ENCODE measurements around the gene MINAR2.

MINAR2 gene

DNA sequence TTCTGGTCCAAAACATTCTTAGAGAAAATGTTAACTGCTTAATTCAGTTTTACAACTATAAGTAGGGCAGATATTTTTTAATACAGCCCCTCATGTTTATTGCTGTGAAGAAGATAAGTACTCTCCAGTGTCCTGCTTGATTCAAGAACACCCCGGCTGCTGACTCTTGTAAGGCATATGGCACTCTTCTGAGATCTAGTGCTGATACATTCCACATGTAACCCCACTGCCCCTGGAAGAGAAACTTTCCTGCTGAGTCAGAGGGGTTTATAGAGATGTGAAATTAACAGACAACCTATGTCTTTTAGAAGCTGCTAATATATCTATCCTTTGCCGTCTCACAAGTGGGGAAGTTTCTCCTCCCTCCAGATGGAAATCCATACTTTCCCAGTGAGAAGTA is 1.0 kb upstream of the MINAR2 start:
- Histone ChIP-seq H3K27me3 (ENCODE audit: insufficient read depth, low read depth, severe bottlenecking) (no peaks in the 10 kb centered on the region), H3K27ac (no peak overlapping the region), H3K9me3 (ENCODE audit: severe bottlenecking) (no peaks in the 10 kb centered on the region), H3K36me3 (no peaks in the 10 kb centered on the region), H3K4me3 (ENCODE audit: low read depth, low read length) (no peak overlapping the region)
- DNase-seq: no peak
- TF ChIP-seq, protein P1, sequence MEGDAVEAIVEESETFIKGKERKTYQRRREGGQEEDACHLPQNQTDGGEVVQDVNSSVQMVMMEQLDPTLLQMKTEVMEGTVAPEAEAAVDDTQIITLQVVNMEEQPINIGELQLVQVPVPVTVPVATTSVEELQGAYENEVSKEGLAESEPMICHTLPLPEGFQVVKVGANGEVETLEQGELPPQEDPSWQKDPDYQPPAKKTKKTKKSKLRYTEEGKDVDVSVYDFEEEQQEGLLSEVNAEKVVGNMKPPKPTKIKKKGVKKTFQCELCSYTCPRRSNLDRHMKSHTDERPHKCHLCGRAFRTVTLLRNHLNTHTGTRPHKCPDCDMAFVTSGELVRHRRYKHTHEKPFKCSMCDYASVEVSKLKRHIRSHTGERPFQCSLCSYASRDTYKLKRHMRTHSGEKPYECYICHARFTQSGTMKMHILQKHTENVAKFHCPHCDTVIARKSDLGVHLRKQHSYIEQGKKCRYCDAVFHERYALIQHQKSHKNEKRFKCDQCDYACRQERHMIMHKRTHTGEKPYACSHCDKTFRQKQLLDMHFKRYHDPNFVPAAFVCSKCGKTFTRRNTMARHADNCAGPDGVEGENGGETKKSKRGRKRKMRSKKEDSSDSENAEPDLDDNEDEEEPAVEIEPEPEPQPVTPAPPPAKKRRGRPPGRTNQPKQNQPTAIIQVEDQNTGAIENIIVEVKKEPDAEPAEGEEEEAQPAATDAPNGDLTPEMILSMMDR (IDR thresholded peaks at IDR 0.05; ENCODE audit: low read depth, low read length): no peak

DNA sequence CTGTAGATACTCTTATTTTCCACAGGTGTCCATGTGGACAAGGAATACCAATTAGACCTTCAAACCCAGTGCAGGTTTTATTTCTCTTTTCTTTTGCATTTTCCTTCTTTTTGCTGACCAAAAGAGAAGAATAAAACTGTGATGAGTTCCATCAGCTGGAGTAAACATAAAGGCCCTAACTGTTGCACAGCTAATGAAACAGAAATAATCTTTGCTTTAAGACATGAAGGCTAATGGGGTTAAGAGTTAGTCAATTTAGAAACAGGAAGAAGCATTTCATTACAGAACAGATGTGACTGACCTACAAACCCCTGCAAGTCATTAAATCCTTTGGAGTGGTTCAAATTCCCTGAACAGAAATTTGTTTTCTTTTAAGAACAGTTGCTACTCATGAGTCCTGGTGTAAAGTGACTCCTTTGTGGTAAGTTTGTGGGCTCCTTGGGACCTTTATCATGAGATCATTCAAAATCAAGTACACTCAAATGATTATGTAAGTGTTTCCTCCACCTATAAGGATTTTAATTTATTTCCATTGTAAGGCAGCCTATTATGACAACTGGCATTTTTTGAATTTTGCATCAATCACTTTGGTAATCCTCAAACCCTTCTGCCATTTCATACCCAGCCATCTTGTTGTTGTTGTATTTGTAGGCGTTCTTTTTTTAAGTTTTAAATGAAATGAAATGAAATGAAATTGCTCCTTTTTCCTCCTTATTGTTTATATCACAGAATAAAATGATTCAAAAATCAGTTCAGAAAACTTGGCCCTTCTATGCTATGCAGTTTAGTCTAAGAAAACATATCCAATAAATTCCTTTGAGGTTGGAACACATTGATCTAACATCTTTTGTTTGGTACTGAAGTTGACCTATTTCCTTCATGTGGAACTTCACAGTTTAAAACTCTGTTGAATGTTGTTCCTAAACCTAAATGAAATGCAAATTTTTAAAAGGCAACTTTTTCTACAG is 1.3 kb downstream of the MINAR2 start:
- Histone ChIP-seq H3K36me3 (no peaks in the 10 kb centered on the region), H3K27ac (no peak overlapping the region), H3K27me3 (ENCODE audit: insufficient read depth, low read depth, severe bottlenecking) (no peaks in the 10 kb centered on the region), H3K4me3 (ENCODE audit: low read depth, low read length) (no peak overlapping the region), H3K9me3 (ENCODE audit: severe bottlenecking) (no peaks in the 10 kb centered on the region)
- TF ChIP-seq, protein P1 (IDR thresholded peaks at IDR 0.05; ENCODE audit: low read depth, low read length): no peak
- no peak for DNase-seq

DNA sequence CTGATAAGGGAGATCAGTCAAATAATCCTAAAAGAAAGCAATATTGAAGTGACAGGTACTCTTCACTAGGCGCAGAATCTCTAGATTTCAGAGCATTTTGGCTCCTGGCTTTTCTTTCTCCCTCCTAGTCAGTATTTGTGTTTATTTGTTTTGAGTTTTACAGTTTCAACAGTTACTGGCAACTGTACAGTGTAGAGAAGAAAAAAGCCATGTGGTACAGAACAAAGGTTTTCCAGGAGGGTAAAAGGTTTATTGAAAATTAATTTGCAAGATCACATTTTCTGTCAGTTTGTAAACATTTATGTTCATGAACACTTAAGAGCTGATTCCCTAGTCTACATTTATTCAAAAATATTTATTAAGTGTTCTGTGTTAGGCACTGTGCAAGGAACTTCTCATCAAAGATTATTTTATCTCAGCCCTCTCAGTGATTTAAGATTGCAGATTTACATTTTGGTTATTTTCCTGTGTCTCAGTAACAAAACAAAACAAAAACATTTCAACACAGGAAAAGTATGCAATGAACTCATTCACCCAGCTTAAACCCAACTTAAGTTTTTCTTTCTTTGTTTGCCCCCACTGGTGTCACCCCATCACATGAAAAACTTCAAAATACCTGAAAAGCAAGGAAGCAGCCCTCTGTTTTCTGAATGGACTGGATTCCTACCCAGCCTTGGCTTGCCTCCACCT is 12.9 kb downstream of the MINAR2 start:
- H3K9me3 ChIP-seq (ENCODE audit: severe bottlenecking): no peaks in the 10 kb centered on the region

DNA sequence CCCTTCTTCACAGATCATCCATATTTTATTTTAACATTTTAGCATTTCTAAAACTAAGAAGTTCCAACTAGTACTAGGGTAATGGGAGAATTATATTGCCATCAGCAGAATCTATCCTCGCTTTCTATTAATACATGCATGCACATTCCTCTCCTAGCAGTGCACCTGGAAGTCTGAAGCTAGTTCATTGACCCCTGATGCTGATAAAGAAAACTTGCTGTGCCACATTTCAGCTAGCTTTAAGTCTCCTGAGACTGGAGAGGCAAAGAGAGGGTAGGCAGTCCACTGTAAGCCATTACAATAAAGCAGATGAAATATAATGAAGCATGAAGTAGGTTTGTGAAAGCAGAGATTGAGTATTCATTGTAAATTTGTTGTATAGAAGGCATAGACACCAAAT is 15.8 kb downstream of the MINAR2 start:
- Histone ChIP-seq H3K4me3 (ENCODE audit: low read depth, low read length) (no peak overlapping the region), H3K9me3 (ENCODE audit: severe bottlenecking) (no peaks in the 10 kb centered on the region), H3K36me3 (no peaks in the 10 kb centered on the region), H3K27me3 (ENCODE audit: insufficient read depth, low read depth, severe bottlenecking) (no peaks in the 10 kb centered on the region), H3K27ac (no peak overlapping the region)
- TF ChIP-seq, protein P1 (IDR thresholded peaks at IDR 0.05; ENCODE audit: low read depth, low read length): no peak
- DNase-seq: no peak

More for the DNA sequence above, 12.9 kb downstream of the MINAR2 start:
- no peaks in the 10 kb centered on the region for H3K27me3 ChIP-seq (ENCODE audit: insufficient read depth, low read depth, severe bottlenecking)
- DNase-seq: no peak
- no peak overlapping the region for H3K27ac ChIP-seq
- no peak overlapping the region for H3K4me3 ChIP-seq (ENCODE audit: low read depth, low read length)
- no peaks in the 10 kb centered on the region for H3K36me3 ChIP-seq
- TF ChIP-seq, protein P1 (IDR thresholded peaks at IDR 0.05; ENCODE audit: low read depth, low read length): no peak

DNA sequence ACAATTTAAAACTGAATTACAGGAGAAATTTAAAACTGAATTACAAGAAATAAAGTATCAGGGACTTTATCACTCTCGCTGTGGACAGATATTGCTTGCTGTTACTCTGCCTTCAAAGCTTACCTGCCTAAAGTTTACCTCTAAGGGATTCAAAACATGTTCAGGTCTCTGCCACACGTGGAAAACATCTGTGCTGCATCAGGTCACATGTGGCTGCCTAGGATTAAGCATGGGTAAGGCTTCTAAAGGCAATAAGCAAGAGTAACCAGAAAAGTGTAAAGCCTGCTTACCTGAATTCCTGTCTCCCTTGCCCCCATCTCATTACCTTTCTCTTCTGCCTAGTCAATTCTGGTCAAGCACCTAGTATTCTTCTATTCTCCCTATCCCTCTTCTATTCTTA is 18.9 kb downstream of the MINAR2 start:
- Histone ChIP-seq H3K4me3 (ENCODE audit: low read depth, low read length) (no peak overlapping the region), H3K27me3 (ENCODE audit: insufficient read depth, low read depth, severe bottlenecking) (no peaks in the 10 kb centered on the region), H3K9me3 (ENCODE audit: severe bottlenecking) (no peaks in the 10 kb centered on the region), H3K27ac (no peak overlapping the region), H3K36me3 (no peaks in the 10 kb centered on the region)
- DNase-seq: no peak
- TF ChIP-seq, protein P1 (IDR thresholded peaks at IDR 0.05; ENCODE audit: low read depth, low read length): no peak

All from WERI-Rb-1 (cell line).